ENCODE data around the gene DNAH14.
A peak's percentile ranks its signal among the peaks of the same experiment; 100 is the strongest.

Gene DNAH14

GRCh38 chr1:225424562-225425200, 495.2 kb downstream of the DNAH14 start:
- peaks cover 38 to 68% (median 57%) of the 10 kb centered on the region in 4 experiments for H3K4me1 ChIP-seq (ENCODE audit: control extremely low read depth in 1 of 4, control insufficient read depth in 4 of 4, insufficient read depth in 4 of 4, low read length in 3 of 4)
- peak overlapping the region in 1 of 2 experiments; percentile 45 for H3K27ac ChIP-seq (ENCODE audit: insufficient read depth in 1 of 2, low read depth in 1 of 2, low read length in 2 of 2, poor library complexity in 1 of 2, severe bottlenecking in 2 of 2)
- CTCF ChIA-PET: interaction anchor here (0.9 to 11.6 kb wide), 7 partner anchors 9 to 353 kb away, joined by 3 to 123 read pairs (median 4); partner anchors contain the start of gene SRP9
- H3K4me3 ChIP-seq (ENCODE audit: control insufficient read depth in 1 of 7, extremely low read depth in 1 of 7, insufficient read depth in 4 of 7, low read depth in 2 of 7, low read length in 6 of 7): peak overlapping the region in 3 of 7 experiments; percentile 89 to 96 (median 93)
- DNase-seq: no peak
- no peaks in the 10 kb centered on the region for H3K9me3 ChIP-seq (ENCODE audit: control extremely low read depth in 1 of 5, control insufficient read depth in 4 of 5, insufficient read depth in 2 of 5, low read depth in 1 of 5, low read length in 4 of 5)
- WGBS (ENCODE audit: insufficient coverage): 87% methylated on average over 5 of the region's 6 CpGs
- peaks cover 2 to 27% (median 7%) of the 10 kb centered on the region in 4 experiments for H3K36me3 ChIP-seq (ENCODE audit: control insufficient read depth in 4 of 4, insufficient read depth in 4 of 4, low read length in 3 of 4)
- H3K27me3 ChIP-seq (replicated peaks in 2 of 5; ENCODE audit: control insufficient read depth in 4 of 5, insufficient read depth in 5 of 5, low read length in 4 of 5): no peaks in the 10 kb centered on the region
- POLR2A ChIA-PET: interaction anchor here (1.0 kb wide), 1 partner anchor 43 kb away, joined by 4 read pairs; no protein-coding TSS in a partner anchor

DNA sequence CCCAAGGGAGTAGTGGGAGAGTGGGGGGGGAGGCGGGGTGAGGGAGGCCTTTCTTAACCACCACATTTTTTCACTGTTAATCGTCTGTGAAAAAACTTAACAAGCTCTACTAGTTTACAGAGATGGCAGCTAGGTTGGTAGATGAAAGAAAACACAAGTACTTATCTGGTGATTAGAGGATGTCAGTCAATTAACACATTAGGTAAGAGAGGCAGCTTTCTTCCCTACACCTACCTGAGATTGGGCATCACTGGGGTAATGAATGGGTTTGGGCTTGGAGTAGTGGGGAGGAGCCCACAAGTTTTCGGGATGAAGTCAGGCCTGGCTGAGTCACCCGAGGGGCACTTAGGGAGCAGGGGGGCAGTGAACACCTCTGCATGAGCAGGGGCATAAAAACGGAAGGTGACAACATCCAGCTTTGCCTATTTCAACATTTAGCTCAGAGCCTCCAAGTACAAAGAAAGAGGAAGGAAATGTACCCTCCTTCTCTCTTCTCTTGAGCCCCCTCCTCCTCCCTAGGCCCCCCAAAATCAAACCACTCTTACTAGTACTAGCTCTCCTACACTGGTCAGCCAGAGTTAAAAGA, 495.8 kb downstream of the DNAH14 start:
- ChIA-PET CTCF (interaction anchor here (0.9 to 11.6 kb wide), 7 partner anchors 10 to 352 kb away, joined by 3 to 123 read pairs (median 4); partner anchors contain the start of gene SRP9), POLR2A (interaction anchor here (0.6 to 1.0 kb wide), 3 partner anchors 25 to 42 kb away, joined by 3 to 4 read pairs (median 3); no protein-coding TSS in a partner anchor)
- H3K27me3 ChIP-seq (replicated peaks in 2 of 5; ENCODE audit: control insufficient read depth in 4 of 5, insufficient read depth in 5 of 5, low read length in 4 of 5): peaks cover 0 to under 1% (median 0%) of the 10 kb centered on the region in 5 experiments
- peak overlapping the region in 5 of 7 experiments; percentile 87 to 96 (median 90) for H3K4me3 ChIP-seq (ENCODE audit: control insufficient read depth in 1 of 7, extremely low read depth in 1 of 7, insufficient read depth in 4 of 7, low read depth in 2 of 7, low read length in 6 of 7)
- no peaks in the 10 kb centered on the region for H3K9me3 ChIP-seq (ENCODE audit: control extremely low read depth in 1 of 5, control insufficient read depth in 4 of 5, insufficient read depth in 2 of 5, low read depth in 1 of 5, low read length in 4 of 5)
- peak in 2 of 3 donors; percentile 85 to 89 for DNase-seq
- peak overlapping the region in 1 of 2 experiments; percentile 45 for H3K27ac ChIP-seq (ENCODE audit: insufficient read depth in 1 of 2, low read depth in 1 of 2, low read length in 2 of 2, poor library complexity in 1 of 2, severe bottlenecking in 2 of 2)
- peaks cover 0 to 22% (median 5%) of the 10 kb centered on the region in 4 experiments for H3K36me3 ChIP-seq (ENCODE audit: control insufficient read depth in 4 of 4, insufficient read depth in 4 of 4, low read length in 3 of 4)
- H3K4me1 ChIP-seq (ENCODE audit: control extremely low read depth in 1 of 4, control insufficient read depth in 4 of 4, insufficient read depth in 4 of 4, low read length in 3 of 4): peaks cover 40 to 71% (median 59%) of the 10 kb centered on the region in 4 experiments
- whole genome bisulfite sequencing (ENCODE audit: insufficient coverage): 0% methylated on average over 3 of the region's 5 CpGs

DNA sequence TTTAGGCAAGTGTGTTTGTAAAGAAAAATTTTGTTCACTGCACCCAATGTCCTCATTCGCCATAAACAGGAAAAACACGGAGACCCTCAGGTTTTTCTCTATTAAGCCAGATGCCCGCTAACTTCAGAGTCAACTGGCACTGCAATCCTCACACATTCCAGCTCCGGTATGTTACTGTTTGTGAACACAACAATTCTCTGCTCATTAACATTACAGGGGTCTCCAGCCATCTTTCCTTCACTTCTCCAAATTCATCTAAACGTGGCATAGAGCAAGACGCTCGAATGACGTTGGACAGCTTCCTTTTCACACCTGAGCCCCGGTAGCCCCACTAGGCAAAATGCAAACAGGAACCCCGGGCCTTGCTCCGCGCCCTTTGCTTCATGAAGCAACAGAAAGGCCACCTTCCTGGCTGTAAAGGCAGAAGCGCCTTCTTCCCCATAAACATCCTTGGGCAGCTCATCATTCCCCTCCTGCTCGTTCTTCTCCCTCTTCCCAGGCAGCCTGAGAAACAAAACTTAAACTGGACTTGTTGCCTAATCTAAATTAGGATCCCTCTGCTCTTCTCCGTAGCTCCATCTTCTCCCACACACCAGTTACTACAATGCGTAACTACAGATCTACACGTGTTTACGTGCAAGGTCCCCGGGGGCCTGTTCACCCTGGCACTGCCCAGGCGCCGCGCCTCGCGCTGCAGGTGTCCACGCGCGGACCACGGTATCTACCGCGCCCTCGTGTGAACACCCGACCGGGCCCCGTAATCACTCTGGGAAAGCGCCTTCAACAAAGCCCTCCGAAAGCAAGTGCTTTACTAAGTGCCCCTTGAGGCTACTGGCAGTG, 497.1 kb downstream of the DNAH14 start:
- ChIA-PET CTCF (interaction anchor here (0.7 to 11.6 kb wide), 4 partner anchors 12 to 41 kb away, joined by 3 to 123 read pairs (median 9); no protein-coding TSS in a partner anchor), POLR2A (interaction anchor here (0.7 to 3.4 kb wide), 2 partner anchors 12 to 18 kb away, joined by 3 to 15 read pairs; no protein-coding TSS in a partner anchor)
- Histone ChIP-seq H3K27ac (ENCODE audit: insufficient read depth in 1 of 2, low read depth in 1 of 2, low read length in 2 of 2, poor library complexity in 1 of 2, severe bottlenecking in 2 of 2) (peak overlapping the region; percentile 61 to 87), H3K9me3 (ENCODE audit: control extremely low read depth in 1 of 5, control insufficient read depth in 4 of 5, insufficient read depth in 2 of 5, low read depth in 1 of 5, low read length in 4 of 5) (no peaks in the 10 kb centered on the region), H3K4me3 (ENCODE audit: control insufficient read depth in 1 of 7, extremely low read depth in 1 of 7, insufficient read depth in 4 of 7, low read depth in 2 of 7, low read length in 6 of 7) (peak overlapping the region; percentile 63 to 96 (median 89)), H3K36me3 (ENCODE audit: control insufficient read depth in 4 of 4, insufficient read depth in 4 of 4, low read length in 3 of 4) (peaks cover 0 to 16% (median 4%) of the 10 kb centered on the region in 4 experiments), H3K27me3 (replicated peaks in 2 of 5; ENCODE audit: control insufficient read depth in 4 of 5, insufficient read depth in 5 of 5, low read length in 4 of 5) (peaks cover 0 to 2% (median 0%) of the 10 kb centered on the region in 5 experiments), H3K4me1 (ENCODE audit: control extremely low read depth in 1 of 4, control insufficient read depth in 4 of 4, insufficient read depth in 4 of 4, low read length in 3 of 4) (peaks cover 40 to 72% (median 60%) of the 10 kb centered on the region in 4 experiments)
- WGBS (ENCODE audit: insufficient coverage): 3% methylated on average over 34 of the region's 36 CpGs
- peak in 1 of 3 donors; percentile 52 for DNase-seq

DNA sequence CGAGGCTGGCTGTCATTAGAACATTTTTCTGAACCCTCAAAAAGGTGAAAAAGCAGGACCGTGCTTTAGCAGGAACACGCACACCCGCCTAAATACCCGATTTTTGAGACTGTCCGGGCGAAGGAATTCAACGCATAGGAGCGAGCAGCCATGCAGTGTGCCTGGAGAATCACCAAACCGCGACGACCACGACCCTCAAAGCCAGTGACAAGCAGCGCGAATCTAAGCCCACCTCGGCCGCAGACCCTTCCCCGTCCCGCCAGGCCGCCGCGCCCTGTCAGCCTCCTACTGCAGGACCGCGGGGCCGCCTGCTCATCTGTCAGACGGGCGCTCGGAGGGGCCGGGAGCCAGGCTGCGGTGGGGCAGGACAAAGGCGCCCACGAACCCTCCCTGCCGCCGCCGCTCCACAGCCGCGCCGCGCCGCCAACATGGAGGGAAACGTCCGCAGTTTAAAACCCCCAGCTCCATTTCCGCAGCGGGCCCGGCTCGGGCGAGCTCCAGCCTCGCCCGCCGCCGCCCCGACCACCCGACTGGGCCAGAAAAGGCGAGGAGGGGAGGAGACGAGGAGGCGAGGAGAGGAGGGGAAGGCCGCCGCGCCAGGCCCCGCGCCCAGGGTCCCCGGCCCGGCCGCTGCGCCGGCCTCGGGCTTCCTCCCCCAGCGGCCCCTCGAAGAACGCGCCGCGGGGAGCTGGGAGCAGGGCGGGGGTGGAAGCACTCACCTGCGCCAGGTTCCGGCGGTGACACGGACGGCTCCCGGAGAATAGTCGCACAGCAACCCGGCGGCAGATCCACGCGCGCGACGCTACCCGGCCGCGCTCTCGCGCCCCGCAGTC, 498.0 kb downstream of the DNAH14 start, which contains the start of gene LBR:
LBR (minus strand) TSS at position 804 of the 833 bp plus-strand sequence. CDS start 3,963 bp downstream, outside the sequence.
- Histone ChIP-seq H3K27ac (ENCODE audit: insufficient read depth in 1 of 2, low read depth in 1 of 2, low read length in 2 of 2, poor library complexity in 1 of 2, severe bottlenecking in 2 of 2) (peak within 1 kb of the TSS; percentile 68 to 87), H3K4me3 (ENCODE audit: control insufficient read depth in 1 of 7, extremely low read depth in 1 of 7, insufficient read depth in 4 of 7, low read depth in 2 of 7, low read length in 6 of 7) (peak within 1 kb of the TSS; percentile 63 to 96 (median 89)), H3K36me3 (ENCODE audit: control insufficient read depth in 4 of 4, insufficient read depth in 4 of 4, low read length in 3 of 4) (peaks cover 0 to 9% (median 0%) of the 10 kb centered on the region in 4 experiments), H3K27me3 (replicated peaks in 2 of 5; ENCODE audit: control insufficient read depth in 4 of 5, insufficient read depth in 5 of 5, low read length in 4 of 5) (peaks cover 0 to 2% (median 0%) of the 10 kb centered on the region in 5 experiments), H3K4me1 (ENCODE audit: control extremely low read depth in 1 of 4, control insufficient read depth in 4 of 4, insufficient read depth in 4 of 4, low read length in 3 of 4) (peaks cover 36 to 66% (median 56%) of the 10 kb centered on the region in 4 experiments), H3K9me3 (ENCODE audit: control extremely low read depth in 1 of 5, control insufficient read depth in 4 of 5, insufficient read depth in 2 of 5, low read depth in 1 of 5, low read length in 4 of 5) (no peaks in the 10 kb centered on the region)
- POLR2A ChIA-PET: interaction anchor here (0.6 to 3.4 kb wide), 4 partner anchors 11 to 1020 kb away, joined by 3 to 15 read pairs (median 4); no protein-coding TSS in a partner anchor
- 0% methylated on average over 78 of the region's 94 CpGs for WGBS (ENCODE audit: insufficient coverage)
- peak in 1 of 3 donors; percentile 42 for DNase-seq
- CTCF ChIA-PET: interaction anchor here (0.7 to 11.6 kb wide), 3 partner anchors 9 to 17 kb away, joined by 3 to 123 read pairs (median 5); no protein-coding TSS in a partner anchor

DNA sequence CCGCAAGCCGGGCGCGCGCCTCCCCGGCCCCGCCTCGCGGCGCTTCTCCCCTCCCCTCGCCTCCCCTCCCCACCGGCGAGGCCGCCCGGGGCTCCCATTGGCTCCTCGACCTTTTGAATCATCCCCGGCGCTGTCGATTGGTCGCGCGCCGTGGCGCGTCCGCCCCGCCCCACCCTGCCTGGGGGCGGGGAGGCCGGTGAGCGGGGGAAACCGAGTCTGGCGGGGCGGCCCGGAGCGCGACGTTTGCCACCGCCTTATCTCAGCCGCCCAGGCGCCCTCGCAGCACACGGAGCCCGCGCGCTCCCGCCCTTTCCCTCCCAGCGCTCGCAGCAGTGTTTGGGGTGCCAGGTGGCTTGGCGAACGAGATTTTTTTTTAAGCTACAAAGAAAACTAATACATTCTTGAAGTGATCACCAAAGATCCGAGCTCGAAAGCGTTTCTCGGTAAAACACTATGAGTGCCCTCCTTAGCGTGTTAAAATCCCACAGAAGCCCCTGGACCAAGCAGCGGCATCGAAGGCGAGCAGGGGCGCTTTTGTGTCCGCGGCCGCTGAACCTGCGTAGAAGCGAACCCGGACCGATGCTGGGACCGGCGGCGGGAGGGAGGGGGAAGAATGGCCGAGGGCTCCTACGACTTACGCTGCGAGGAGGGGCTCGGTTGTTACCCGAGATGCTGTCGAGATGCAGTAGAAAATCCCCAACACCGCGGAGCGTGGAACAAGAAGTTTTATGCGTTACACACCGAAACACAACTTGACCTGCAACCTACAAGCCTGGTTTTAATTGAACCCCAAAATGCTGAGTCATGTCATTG, 498.8 kb downstream of the DNAH14 start:
- ChIA-PET POLR2A (interaction anchor here (0.6 to 3.4 kb wide), 5 partner anchors 10 to 1019 kb away, joined by 3 to 15 read pairs (median 4); no protein-coding TSS in a partner anchor), CTCF (interaction anchor here (1.0 to 11.6 kb wide), 2 partner anchors 10 to 16 kb away, joined by 5 to 123 read pairs; no protein-coding TSS in a partner anchor)
- H3K27ac ChIP-seq (ENCODE audit: insufficient read depth in 1 of 2, low read depth in 1 of 2, low read length in 2 of 2, poor library complexity in 1 of 2, severe bottlenecking in 2 of 2): peak overlapping the region; percentile 68 to 87
- H3K9me3 ChIP-seq (ENCODE audit: control extremely low read depth in 1 of 5, control insufficient read depth in 4 of 5, insufficient read depth in 2 of 5, low read depth in 1 of 5, low read length in 4 of 5): no peaks in the 10 kb centered on the region
- under 1% methylated on average over 68 of the region's 81 CpGs for WGBS (ENCODE audit: insufficient coverage)
- peak overlapping the region; percentile 63 to 96 (median 89) for H3K4me3 ChIP-seq (ENCODE audit: control insufficient read depth in 1 of 7, extremely low read depth in 1 of 7, insufficient read depth in 4 of 7, low read depth in 2 of 7, low read length in 6 of 7)
- peaks cover 0 to 2% (median 0%) of the 10 kb centered on the region in 5 experiments for H3K27me3 ChIP-seq (replicated peaks in 2 of 5; ENCODE audit: control insufficient read depth in 4 of 5, insufficient read depth in 5 of 5, low read length in 4 of 5)
- DNase-seq: peak; percentile 87 to 94 (median 91)
- peaks cover 0 to 5% (median 0%) of the 10 kb centered on the region in 4 experiments for H3K36me3 ChIP-seq (ENCODE audit: control insufficient read depth in 4 of 4, insufficient read depth in 4 of 4, low read length in 3 of 4)
- H3K4me1 ChIP-seq (ENCODE audit: control extremely low read depth in 1 of 4, control insufficient read depth in 4 of 4, insufficient read depth in 4 of 4, low read length in 3 of 4): peaks cover 31 to 58% (median 50%) of the 10 kb centered on the region in 4 experiments

All from common myeloid progenitor, CD34-positive (primary cell).